Measurements from ENCODE around the gene TIMELESS. TPM values are rescaled to one million over a fixed set of nuclear protein-coding genes. Genes with fewer than 3 reads are reported as not detected.
"Not testable (repeated sequence)": the region's sequence is repeated elsewhere in the genome, so short reads cannot be mapped to it uniquely, and the experiment has no call there.

TIMELESS gene
- total RNA-seq, 1 donor from 2014 or later = 17.9 TPM

DNA sequence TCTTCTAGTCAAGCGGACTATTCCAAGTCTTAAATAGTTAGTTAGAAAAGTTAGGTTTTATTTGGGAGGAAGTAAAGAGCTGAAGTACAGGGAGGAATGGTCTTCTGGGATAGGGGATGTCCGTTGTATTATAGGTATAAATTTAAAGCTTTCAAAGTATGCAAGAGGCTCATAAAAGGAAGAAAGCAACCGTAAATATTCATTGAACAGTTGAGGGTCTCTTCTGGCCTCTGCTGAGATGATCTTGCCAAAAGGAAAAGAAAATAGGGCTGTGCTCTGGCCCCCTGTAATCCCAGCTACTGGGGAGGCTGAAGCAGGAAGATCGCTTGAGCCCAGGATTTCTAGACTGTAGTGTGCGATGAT is 377 bp upstream of the TIMELESS start:
- Mint-ChIP-seq H3K36me3 (ENCODE audit: unreplicated experiment) (peaks cover 3% of the 10 kb centered on the region), H3K27ac (ENCODE audit: unreplicated experiment) (peak overlapping the region; percentile 90), H3K4me3 (ENCODE audit: unreplicated experiment) (peak overlapping the region; percentile 93), H3K4me1 (ENCODE audit: low read depth, unreplicated experiment) (peaks cover 14% of the 10 kb centered on the region), H3K27me3 (ENCODE audit: unreplicated experiment) (peaks cover 2% of the 10 kb centered on the region), H3K9me3 (ENCODE audit: unreplicated experiment) (peaks cover 4% of the 10 kb centered on the region)
- no peak for DNase-seq
- TF ChIP-seq, protein P1, sequence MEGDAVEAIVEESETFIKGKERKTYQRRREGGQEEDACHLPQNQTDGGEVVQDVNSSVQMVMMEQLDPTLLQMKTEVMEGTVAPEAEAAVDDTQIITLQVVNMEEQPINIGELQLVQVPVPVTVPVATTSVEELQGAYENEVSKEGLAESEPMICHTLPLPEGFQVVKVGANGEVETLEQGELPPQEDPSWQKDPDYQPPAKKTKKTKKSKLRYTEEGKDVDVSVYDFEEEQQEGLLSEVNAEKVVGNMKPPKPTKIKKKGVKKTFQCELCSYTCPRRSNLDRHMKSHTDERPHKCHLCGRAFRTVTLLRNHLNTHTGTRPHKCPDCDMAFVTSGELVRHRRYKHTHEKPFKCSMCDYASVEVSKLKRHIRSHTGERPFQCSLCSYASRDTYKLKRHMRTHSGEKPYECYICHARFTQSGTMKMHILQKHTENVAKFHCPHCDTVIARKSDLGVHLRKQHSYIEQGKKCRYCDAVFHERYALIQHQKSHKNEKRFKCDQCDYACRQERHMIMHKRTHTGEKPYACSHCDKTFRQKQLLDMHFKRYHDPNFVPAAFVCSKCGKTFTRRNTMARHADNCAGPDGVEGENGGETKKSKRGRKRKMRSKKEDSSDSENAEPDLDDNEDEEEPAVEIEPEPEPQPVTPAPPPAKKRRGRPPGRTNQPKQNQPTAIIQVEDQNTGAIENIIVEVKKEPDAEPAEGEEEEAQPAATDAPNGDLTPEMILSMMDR (IDR thresholded peaks at IDR 0.05; ENCODE audit: partially characterized antibody, unreplicated experiment) = no peak

DNA sequence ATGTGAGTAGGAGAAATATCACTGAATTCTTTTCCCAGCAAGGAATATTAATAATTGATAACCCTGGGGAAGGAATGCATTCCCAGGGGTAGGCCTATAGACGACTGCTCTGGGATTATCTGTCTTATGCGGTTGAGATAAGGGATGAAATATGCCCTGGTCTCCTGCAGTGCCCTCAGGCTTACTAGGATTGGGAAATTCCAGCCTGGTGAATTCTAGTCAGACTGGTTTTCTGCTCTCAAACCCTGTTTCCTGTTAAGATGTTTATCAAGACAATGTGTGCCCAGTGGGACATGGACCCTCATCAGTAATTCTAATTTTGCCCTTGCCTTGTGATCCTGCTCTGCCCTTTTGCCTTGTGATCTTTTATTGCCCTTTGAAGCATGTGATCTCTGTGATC is 6.0 kb downstream of the TIMELESS start:
- H3K27ac Mint-ChIP-seq (ENCODE audit: unreplicated experiment) = peak overlapping the region; percentile 2
- not testable (repeated sequence) for H3K4me3 Mint-ChIP-seq (ENCODE audit: unreplicated experiment); H3K36me3 Mint-ChIP-seq (ENCODE audit: unreplicated experiment); H3K9me3 Mint-ChIP-seq (ENCODE audit: unreplicated experiment); DNase-seq; H3K27me3 Mint-ChIP-seq (ENCODE audit: unreplicated experiment); H3K4me1 Mint-ChIP-seq (ENCODE audit: low read depth, unreplicated experiment)

DNA sequence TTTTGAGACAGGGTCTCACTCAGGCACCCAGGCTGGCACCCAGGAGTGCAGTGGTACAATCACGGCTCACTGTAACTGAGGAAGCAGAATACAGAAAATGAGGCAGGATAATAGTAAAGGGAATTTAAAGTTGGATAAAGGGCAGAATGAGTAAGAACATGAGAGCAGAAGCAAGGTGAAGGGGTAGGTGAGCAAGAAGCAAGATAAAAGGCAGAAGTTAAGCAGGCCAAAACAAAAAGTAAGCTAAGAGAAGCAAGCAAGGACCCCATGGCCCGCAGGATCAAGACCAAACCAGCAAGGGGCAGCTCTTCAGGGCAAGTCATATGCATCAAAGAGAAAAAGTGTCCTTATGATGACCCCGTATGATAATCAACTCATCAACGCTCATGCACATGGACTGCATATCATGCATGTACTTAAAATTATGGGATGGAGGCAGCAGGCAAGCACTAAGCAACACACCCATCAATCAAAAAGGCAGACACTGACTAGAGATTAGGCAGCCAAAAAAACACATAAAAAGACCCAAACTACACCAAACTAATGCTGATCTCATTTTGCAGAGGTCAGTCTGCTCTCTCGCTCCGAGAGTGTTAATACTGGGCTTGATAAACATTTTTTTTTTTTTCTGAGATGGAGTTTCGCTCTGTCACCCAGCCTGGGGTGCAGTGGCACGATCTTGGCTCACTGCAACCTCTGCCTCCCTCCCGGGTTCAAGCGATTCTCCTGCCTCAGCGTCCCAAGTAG is 11.6 kb downstream of the TIMELESS start:
- no peak overlapping the region for H3K27ac Mint-ChIP-seq (ENCODE audit: unreplicated experiment)
- peaks cover 3% of the 10 kb centered on the region for H3K9me3 Mint-ChIP-seq (ENCODE audit: unreplicated experiment)
- no peak for DNase-seq
- H3K4me1 Mint-ChIP-seq (ENCODE audit: low read depth, unreplicated experiment) = peaks cover 1% of the 10 kb centered on the region
- no peaks in the 10 kb centered on the region for H3K36me3 Mint-ChIP-seq (ENCODE audit: unreplicated experiment)
- H3K27me3 Mint-ChIP-seq (ENCODE audit: unreplicated experiment) = peaks cover 1% of the 10 kb centered on the region
- no peak overlapping the region for H3K4me3 Mint-ChIP-seq (ENCODE audit: unreplicated experiment)
- TF ChIP-seq, protein P1 (IDR thresholded peaks at IDR 0.05; ENCODE audit: partially characterized antibody, unreplicated experiment) = no peak

DNA sequence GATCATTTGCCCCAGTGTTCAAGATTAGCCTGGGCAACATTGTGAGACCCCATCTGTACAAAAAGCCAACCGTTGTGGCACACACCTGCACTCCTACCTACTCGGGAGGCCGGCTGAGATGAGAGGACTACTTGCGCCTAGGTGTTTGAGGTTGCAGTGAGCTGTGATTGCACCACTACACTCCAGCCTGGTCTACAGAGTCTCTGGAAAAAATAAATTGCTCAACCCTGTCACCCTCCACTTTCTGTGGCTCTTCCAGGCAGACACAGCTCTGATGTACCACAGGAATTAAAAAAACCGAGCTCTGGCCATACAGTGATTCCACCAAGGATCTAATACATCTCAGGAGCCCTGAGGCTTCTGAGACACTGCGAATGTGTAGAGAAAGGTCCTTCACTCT is 14.4 kb downstream of the TIMELESS start:
- H3K36me3 Mint-ChIP-seq (ENCODE audit: unreplicated experiment) = no peaks in the 10 kb centered on the region
- no peak overlapping the region for H3K27ac Mint-ChIP-seq (ENCODE audit: unreplicated experiment)
- peaks cover 1% of the 10 kb centered on the region for H3K4me1 Mint-ChIP-seq (ENCODE audit: low read depth, unreplicated experiment)
- DNase-seq = no peak
- H3K9me3 Mint-ChIP-seq (ENCODE audit: unreplicated experiment) = peaks cover under 1% of the 10 kb centered on the region
- H3K4me3 Mint-ChIP-seq (ENCODE audit: unreplicated experiment) = no peak overlapping the region
- H3K27me3 Mint-ChIP-seq (ENCODE audit: unreplicated experiment) = peaks cover 2% of the 10 kb centered on the region
- TF ChIP-seq, protein P1 (IDR thresholded peaks at IDR 0.05; ENCODE audit: partially characterized antibody, unreplicated experiment) = no peak

DNA sequence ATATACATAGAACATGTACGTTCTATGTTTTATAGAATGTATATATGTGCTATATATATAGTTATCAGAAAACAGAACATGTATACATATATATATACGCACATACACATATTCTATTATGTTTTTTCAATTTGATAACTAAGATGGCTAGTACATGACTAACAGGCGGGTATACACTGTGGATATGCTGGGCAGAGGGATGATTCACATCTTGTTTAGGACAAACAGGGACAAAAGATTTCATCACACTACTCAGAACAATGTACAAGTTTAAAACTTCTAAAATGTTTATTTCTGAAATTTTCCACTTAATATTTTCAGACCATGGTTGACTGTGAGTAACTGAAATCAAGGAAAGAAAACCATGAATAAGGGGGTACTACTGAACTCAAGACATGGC is 17.4 kb downstream of the TIMELESS start:
- peaks cover 3% of the 10 kb centered on the region for H3K9me3 Mint-ChIP-seq (ENCODE audit: unreplicated experiment)
- no peak for DNase-seq
- peaks cover 4% of the 10 kb centered on the region for H3K27me3 Mint-ChIP-seq (ENCODE audit: unreplicated experiment)
- TF ChIP-seq, protein P1 (IDR thresholded peaks at IDR 0.05; ENCODE audit: partially characterized antibody, unreplicated experiment) = no peak
- no peaks in the 10 kb centered on the region for H3K4me1 Mint-ChIP-seq (ENCODE audit: low read depth, unreplicated experiment)
- H3K27ac Mint-ChIP-seq (ENCODE audit: unreplicated experiment) = no peak overlapping the region
- H3K36me3 Mint-ChIP-seq (ENCODE audit: unreplicated experiment) = no peaks in the 10 kb centered on the region
- H3K4me3 Mint-ChIP-seq (ENCODE audit: unreplicated experiment) = no peak overlapping the region
